Stimulated activated CD8-positive, alpha-beta memory T cell treated with anti-CD3 and anti-CD28 coated beads, Interleukin-15, amount 100 ng/mL, for 48 hours (primary cell): Measurements from ENCODE around the gene C5orf63.
"Not testable (repeated sequence)": the region's sequence is repeated elsewhere in the genome, so short reads cannot be mapped to it uniquely, and the experiment has no call there.

Experiments
- DNase-seq, 2 donors: peaks; one replicate each; pipeline ENCODE4 v3.0.0-alpha.2; 2020; ENCODE audit warnings: low read depth in 2 of 2

The C5orf63 gene

DNA sequence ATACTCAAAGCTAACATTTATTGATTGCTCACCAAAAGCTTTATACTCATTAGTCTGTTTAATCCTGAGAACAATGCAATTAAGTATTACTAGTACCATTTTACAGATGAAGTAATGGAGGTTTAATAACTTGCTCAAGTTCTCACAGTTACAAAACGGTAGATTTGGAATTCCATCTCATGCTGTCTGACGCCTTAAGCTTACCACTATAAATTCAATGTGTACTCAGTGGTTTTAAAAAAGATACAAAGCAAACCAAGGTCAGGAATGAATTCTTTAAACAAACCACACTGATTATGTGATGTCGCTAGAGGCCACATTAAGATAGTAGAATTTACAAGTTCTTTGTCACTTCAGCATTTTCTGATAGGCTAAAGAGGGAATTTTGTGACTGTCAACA, 1.2 kb upstream of the C5orf63 start:
- no peak for DNase-seq

DNA sequence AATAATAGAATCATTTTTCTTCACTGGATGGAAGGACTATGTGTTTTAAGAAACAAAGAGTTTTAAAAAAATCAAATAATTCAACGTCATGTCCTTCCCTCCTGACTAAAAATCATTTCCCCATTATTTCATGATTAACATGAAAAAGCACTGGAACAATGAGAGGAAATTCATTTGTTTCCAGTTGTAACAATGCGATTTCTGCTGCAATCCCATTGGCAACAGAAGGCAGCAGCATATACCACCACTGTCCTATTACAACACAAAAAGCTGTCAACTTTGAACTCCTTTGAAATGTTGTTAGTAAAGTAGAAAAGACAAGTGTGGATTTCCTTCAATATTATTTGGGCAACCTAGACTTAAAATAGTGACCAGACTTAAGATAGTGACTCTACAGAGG, 3.1 kb downstream of the C5orf63 start:
- no peak for DNase-seq

DNA sequence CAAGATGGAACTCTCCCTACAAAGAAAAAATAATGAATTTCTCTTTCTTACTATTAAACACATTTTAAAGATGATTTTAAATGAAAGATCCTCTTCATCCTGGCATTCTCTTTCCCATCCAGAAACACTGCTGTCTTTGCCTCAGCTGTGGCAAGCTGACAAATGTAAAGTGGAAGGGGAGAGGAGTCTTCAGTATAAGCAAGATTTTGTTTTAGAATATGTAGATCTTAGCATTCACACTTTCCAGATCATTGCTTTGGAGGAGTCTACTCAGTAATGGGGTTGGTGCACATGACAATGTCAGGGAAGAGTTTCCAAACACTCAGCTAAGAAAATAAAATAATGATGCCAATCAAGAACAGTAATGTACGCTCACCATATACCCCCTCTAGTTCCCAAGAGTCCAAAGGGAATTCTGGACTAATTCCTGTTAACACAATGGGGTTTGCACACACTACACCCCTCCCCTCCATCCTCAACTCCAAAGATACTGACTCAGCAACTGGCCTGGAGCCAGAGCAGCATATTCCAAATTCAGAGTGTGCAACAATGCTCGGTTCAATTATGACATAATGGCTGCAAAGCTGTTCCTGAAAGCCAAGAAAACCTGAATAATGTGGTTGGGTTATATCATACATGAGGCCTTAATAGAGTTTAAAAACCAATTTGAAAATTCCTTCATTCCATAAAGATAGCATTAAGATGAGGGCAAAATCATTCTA, 4.6 kb downstream of the C5orf63 start:
- no peak for DNase-seq

DNA sequence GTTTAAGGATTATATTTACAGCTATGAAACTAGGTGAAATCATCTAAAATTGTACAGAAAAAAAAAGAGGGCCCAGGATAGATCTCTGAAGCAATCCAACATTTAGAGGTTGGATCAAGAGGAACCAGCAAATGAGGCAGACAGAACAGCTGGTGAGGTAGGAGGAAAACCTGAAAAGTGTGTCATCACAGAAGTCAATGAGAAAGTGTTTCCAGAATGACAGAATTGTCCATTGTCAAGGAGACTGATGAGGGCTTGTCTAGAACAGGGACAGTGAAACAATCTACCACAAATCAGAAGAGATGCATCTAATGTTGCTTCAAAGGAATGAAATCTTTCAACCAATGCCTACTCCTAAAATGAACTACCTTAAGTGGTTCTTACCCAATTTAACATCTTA, 6.6 kb downstream of the C5orf63 start:
- DNase-seq = no peak

DNA sequence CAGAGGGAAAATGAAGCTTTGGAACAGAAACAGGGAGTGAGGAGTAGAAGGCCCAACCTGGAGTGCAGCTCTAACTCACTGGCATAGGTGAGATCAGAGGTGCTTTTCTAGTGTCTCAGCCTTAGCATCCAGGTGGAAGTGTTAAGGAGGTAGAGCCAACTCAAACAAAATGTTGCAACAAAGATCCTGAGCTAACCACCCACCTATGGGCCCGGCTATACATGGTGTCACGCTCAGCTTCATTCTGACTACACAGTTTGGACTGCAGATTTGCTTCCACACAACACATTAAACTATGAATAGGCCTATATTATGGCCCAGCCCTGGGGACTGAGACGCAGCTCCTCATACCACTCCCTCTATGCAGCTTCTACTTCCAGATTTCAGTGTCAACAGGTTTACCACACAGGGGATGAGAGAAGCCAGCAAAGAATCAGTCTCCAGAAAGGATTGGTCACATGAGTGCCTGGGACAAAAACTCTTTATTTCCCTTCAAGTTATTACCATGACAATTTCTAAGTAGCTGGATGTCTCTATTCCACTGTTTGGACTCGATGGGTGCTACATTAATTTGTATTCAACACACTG, 9.0 kb downstream of the C5orf63 start:
- no peak for DNase-seq

DNA sequence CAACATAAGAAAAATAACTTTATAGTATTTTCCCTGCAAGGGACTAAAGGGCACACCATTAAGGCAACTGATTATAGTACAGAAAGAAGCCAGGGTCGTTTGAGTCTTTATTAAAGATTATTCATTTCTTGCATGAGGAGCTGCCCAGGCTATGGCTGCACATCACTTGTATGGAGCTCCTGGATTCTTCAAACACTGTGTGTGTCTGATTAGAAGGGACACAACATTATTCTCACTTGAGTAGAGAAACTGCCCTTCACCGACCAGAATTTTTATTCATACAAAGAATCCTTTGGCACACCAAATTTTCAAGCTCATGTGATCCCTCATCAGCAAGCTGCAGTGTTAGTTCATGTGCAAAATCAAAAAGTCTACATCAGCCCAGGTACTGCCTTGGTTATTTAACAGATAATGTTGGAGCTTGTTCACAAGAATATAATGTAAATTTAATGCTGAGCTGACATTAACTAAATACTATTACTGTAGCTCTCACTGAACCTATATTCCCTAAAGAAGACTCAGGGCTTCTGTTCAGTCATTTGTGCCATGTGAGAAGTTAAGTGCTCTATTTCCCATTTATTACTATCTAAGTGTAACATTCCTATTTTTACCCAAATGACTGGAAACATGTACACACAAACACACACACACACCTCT, 9.9 kb downstream of the C5orf63 start:
- no peak for DNase-seq

DNA sequence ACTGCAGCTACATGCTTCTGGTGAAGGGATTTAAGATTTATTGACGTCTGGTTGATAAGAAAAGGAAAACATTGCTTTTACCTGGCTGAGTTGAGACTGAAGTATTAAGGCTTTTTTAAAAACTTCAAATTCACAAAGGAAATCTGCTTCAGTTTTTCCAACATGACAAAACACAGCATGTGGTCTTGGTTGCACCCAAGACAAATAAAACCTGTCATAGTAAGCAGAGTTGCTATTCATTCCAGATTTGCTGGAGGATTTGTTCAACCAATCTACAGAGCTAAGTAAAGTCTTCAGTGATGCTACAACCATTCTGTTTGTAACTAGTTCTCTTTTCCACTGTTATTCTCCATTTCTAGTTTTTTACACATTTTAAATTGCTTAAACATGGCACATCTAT, 11.3 kb downstream of the C5orf63 start:
- no peak for DNase-seq

DNA sequence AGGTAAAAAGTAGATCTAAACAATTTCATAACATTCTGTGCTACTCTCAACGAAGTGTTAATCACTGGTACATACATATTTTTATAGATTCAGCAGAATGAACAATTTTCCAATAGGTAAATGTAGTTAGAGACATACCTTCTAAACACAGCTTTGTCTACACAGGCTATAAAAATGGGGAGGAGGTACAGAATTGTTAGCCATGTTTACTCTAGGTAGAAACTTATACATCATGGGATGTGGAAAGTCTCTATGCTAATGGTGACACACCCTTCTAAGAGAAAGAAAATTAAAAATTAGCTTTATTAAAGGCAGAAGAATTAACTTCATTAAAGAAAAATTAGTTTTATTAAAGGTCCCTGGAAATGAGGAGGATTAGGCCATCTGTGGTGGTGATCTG, 11.8 kb downstream of the C5orf63 start:
- no peak for DNase-seq

DNA sequence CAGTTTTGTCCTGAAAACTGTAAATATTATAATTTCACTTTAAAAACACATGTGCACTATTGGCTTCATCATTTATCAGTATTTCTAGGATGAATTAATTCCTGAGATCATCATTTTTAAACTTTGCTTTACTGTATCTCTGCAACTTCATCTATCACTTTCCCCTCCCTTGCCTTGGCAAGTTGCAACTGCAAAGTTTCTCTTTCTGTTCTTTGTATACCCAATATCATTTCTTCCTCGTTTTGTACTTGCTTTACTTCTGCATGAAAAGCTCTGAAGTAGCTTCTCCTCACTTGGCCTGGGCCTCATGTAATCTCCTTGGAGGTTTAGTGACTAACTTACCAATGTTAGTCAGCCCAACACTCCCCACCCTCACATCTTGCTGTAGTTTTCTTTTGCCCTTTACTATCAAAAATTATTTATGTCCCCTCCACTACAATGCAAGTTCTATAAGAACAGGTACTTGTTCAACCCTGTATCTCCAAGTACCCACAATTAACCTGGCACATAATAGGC, 12.8 kb downstream of the C5orf63 start:
- no peak for DNase-seq

DNA sequence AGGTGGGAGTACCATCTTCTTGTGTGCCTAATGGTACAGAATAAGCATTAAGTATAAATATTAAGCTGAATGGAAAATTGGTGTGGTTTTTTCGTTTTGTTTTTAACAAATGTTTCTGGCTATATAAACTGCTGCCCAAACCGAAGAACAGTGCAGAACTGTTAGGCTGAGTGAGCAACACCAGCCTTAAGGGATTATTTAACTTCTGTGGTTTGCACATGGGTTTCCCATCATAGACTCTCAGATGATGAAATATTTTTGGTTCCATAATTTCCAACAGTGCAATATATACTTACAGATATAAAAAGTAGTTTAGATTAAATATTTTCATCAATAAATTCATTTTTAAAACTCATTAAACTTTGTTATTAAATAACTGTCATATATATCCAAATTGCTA, 16.4 kb downstream of the C5orf63 start:
- no peak for DNase-seq

DNA sequence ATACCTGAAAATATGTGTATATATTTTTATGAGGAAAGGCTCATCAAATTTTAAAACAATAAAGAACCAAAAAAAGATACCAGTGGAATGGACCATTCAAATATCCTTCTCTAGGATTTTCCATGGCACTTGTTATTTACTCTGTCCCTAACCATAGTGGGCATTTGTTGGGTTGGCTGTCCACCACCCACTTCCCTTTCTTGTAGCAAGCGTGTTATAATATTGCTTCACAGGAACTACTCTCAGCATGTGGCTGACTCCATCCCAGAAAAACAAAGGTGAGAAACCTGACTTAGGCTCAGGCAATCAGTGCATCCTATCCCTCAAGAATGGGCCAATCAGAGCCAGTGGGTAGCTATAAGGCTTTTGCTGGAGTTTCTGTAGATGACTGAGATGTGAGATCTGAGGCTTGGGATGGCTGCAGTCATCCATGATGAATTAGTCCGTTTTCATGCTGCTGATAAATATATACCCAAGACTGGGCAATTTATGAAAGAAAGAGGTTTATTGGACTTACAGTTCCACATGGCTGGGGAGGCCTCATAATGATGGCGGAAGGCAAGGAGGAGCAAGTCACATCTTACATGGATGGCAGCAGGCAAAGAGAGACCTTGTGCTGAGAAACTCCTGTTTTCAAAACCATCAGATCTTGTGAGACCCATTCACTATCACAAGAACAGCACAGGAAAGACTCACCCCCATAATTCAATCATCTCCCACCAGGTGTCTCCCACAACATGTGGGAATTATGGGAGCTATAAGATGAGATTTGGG, 17.2 kb downstream of the C5orf63 start:
- no peak for DNase-seq

DNA sequence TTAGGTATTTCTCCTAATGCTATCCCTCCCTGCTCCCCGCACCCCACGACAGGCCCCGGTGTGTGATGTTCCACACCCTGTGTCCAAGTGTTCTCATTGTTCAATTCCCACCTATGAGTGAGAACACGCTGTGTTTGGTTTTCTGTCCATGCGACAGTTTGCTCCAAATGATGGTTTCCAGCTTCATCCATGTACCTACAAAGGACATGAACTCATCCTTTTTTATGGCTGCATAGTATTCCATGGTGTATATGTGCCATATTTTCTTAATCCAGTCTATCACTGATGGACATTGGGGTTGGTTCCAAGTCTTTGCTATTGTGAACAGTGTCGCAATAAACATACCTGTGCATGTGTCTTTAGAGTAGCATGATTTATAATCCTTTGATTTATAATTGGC, 19.8 kb downstream of the C5orf63 start:
- not testable (repeated sequence) for DNase-seq

DNA sequence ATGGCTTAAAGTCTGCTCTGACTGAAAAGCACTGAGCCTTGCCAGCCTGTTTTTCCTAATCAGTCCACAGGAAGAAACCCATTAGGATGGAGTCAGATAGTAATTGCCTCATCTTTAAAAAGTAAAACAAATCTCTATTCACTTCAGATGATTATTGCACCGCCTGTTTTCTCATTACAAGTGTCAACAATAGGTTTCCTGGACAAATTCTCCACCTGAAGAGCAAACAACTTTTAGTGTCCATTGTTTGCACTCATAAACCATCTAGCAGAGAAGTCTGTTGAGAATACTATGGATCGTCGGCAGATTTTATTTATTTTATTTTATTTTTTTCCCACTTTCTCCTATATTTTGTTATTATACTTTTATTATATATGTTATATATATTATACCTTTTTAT, 20.3 kb downstream of the C5orf63 start:
- no peak for DNase-seq

DNA sequence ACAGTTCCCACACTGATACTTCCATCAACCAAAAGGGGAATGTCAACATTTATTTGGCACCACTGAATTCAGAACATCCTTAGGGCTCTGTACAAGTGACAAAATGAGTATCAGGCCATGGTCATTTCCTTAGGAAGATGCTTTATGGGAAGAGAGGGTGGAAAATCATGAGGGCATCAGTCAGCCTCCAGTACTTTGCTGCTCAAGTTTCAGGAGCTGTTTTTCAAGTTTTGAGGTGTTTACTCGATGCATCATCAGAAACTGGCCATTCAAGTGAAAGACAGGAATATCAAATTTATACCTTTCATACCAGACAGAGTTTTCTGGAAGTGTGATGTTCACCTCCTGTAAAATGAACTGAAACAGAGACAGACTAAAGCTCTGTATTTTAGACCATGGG, 21.7 kb downstream of the C5orf63 start:
- no peak for DNase-seq

DNA sequence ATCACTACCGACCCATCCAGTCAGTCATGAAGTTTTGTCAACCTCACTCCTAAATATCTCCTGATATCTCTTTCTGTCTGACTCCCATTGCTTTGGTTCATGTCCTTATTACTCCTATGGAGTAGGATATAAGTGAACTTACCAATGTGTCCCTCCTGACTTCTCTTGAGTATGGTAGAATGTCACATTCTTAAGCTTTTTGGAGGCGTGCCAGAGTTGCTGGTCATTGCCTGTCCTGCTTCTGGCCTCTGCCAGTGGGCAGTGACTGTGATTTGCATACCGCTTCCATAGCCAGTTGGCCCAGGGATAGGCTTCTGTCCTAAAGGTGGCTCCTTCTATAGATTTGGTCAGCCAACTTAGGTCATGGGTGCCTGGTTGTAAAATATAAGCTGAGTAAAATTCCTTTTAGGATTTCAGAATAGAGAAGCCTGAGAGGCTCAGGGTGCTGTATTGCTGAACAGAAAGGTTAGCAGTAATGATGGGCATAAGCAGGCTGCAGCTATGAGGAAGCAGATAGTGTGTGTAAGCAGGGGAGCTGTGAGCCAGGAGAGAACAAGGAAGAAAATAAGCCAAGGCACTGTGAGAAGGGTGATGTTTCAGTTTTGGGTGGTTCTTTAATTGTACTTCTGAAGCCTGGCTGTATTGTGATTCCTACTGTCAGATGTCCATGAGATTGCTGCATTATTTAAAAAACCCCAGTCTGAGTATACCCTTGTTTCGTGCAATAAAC, 26.8 kb downstream of the C5orf63 start:
- DNase-seq = no peak

DNA sequence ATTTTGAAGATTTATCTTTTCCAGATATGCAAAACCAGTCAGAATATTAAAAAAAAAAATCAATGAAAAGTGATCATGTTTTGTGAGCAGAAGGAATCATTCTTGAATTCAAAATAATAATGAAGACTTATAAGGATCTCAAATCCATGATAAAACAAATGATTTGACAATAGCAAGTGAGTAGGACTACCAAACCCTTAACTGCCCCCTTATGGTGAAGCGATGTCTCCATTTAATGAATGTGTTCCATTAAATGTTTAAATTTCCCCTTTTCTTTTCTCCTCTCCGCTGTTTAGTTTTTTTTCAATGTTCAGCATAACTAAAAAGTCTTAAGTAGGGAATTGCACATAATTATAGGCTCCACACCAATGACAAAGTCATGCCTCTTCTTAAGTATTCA, 30.7 kb downstream of the C5orf63 start:
- no peak for DNase-seq

DNA sequence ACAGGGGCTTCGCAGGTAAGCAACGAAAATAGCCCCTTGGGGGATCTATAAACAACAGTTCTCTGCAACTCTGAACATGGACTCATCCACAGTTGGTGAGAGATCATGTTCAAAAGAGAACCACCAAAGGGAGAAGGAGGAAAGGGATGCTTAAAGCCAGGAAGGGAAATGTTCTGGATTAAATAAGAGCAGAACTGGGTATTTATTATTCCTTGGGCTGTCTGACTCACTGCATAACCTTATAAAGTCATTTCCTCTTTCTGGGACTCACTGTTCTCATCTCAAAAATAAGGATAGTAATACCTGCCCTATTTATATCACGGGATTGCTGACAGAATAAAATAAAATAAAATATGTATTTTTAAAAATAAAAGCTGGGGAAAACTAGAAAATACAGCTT, 31.7 kb downstream of the C5orf63 start:
- no peak for DNase-seq

DNA sequence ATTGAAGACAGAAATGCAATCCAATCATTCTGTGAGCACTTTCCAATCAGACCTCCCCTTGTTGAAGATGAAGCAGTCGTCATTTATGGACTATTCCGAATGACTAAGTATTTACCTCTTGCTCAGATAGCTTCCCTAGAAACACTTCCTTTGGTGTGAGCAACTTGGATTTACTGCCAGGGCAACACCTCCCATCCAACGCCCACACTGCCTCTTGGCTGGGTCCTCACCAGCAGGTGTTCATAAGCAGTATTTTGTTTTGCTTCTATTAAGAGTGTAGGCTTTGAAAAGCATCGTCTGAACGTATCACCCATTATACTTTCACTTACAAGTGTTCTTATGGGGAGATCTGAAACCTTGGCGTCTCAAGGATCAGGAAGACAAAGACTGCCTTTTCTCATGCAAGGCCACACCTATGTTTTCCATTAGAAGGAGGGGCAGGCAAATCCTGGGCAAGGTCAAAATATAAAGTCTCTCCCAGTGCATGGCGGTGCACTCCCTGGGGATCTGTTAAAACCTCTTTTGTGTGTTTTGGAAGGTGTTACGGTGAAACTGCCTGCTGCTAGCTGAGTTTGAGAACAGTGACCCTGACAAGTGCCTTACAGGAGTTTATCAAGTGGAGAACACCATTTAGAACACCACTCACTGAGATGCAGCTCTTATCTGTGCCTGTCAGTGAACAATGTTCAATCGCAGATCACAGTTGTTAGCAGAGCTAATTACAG, 32.3 kb downstream of the C5orf63 start:
- DNase-seq = no peak

DNA sequence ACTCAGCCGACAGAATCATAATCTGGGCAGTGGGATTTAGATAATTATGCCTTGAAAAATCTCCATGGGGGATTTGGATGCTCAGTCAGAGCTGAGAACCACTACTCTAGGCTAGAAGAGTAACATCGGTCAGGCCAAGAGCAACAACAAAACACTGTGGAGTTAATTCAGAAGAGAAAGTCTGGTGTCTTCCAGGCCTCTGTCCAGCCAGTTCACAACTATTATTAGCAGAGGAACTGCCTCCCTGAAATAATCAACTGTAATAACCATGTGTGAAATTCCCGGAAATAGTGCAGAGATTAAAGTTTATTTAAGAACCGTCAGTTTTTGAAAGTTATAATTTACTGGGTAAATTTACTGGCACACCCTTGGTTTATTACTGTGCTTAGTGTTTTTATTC, 34.8 kb downstream of the C5orf63 start:
- no peak for DNase-seq

DNA sequence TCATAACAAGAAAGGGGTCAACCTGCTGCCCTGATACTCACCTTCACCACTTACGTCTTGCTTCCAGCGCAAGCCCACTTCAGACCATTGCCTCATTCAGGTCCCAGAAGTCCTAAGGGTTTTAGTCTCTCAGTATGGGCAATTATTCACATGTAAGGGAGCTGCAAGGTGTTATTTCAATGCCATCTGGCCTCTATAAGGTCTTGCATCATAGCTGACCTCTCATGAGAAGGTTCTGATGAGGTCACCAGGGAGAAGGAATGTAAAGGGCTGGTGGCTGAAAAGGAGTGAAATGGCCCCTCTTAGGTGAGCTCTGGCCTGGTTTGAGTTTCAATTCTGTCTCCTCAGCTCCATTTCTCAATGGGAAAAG, 41.5 kb downstream of the C5orf63 start:
- no peak for DNase-seq
